Effector memory CD4-positive, alpha-beta T cell (primary cell): ENCODE data around the gene AGMO.

Experiments
- DNase-seq, 3 donors: peaks; one replicate each; pipeline ENCODE4 v3.0.0-alpha.2; 2020
- H3K27ac ChIP-seq: 2 replicates; pipeline ENCODE4 v1.7.0; 2013; ENCODE audit warnings: mild to moderate bottlenecking, low read length, moderate library complexity; ENCODE audit not compliant: insufficient read depth, poor library complexity, severe bottlenecking
- H3K27me3 ChIP-seq: replicated peaks from 2 replicates; pipeline ENCODE4 v1.7.0; 2013; ENCODE audit warnings: mild to moderate bottlenecking, low read length; ENCODE audit not compliant: insufficient read depth, control insufficient read depth, poor library complexity, severe bottlenecking
- H3K36me3 ChIP-seq: 2 replicates; pipeline ENCODE4 v1.7.0; 2013; ENCODE audit warnings: mild to moderate bottlenecking, low read length, moderate library complexity; ENCODE audit not compliant: control insufficient read depth, insufficient read depth
- H3K4me1 ChIP-seq: 2 replicates; pipeline ENCODE4 v1.7.0; 2013; ENCODE audit warnings: low read length, mild to moderate bottlenecking; ENCODE audit not compliant: control insufficient read depth, insufficient read depth, poor library complexity, severe bottlenecking
- H3K4me3 ChIP-seq: 2 replicates; pipeline ENCODE4 v1.7.0; 2013; ENCODE audit warnings: low read length, low read depth, mild to moderate bottlenecking; ENCODE audit not compliant: insufficient read depth, poor library complexity, severe bottlenecking
- H3K9me3 ChIP-seq: 2 replicates; pipeline ENCODE4 v1.7.0; 2013; ENCODE audit warnings: mild to moderate bottlenecking, low read length, moderate library complexity; ENCODE audit not compliant: control insufficient read depth

The AGMO gene

DNA sequence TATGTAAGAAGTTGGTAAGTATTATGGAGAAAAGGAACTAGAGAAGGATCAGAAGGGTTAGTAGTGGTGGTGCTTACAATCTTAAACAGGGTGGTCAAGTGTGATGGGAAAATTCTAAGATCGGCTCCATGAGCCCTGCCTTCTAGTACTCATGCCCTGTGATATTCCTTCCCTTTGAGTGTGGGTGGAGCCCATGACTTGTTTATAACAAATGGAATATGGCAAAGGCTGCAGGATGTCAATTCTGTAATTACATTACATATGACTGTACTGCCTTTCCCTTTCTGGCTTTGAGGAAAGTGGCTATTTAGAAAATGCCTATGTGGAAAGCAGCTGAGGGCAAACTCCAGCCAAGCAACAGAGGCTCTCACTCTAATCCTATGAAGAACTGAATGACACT is 309.6 kb downstream of the AGMO start:
- Histone ChIP-seq H3K36me3 (no peaks in the 10 kb centered on the region), H3K27me3 (no peaks in the 10 kb centered on the region), H3K9me3 (no peaks in the 10 kb centered on the region), H3K4me1 (no peaks in the 10 kb centered on the region), H3K27ac (no peak overlapping the region), H3K4me3 (no peak overlapping the region)
- no peak for DNase-seq

DNA sequence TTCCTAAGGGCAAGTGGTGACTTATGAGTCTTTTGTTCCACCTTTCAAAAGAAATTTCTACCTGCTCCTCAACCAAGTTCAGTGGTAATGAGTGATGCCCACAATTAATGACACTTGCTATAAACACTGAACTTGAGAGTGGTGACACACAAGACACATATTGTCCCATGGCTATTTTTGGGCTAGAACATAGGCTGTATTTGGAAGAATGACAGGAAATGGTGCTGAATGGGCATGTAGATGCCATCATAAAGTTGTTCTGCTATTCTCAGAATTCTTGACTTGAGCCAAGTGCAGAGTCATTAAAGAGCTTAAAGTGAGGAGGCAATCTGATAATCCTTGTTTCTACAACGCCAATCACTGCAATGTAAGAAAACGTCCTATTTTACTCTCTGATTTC is 313.3 kb downstream of the AGMO start:
- no peak for DNase-seq
- H3K27ac ChIP-seq, result no peak overlapping the region

DNA sequence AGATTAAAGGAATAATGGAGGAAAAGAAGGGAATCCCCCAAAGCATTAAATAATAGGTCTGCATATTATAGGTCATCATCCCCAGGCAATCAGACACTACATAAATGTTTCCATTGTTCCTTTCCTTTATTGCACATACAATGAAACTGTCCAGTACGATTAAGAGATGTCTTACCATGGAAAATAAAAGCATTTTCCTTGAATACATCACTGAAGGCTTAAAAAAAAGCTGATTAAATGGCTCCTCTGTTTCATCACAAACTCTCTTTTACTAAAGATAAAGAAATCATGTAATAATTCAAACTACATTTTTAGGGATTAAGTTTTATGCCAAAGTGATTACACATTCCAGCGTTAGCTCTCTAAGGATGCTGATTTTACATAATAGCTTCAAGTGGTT is 316.0 kb downstream of the AGMO start:
- Histone ChIP-seq H3K27ac (no peak overlapping the region), H3K4me3 (no peak overlapping the region), H3K4me1 (no peaks in the 10 kb centered on the region), H3K27me3 (no peaks in the 10 kb centered on the region), H3K9me3 (no peaks in the 10 kb centered on the region), H3K36me3 (no peaks in the 10 kb centered on the region)
- no peak for DNase-seq

More for the DNA sequence above, 313.3 kb downstream of the AGMO start:
- Histone ChIP-seq H3K27me3 (no peaks in the 10 kb centered on the region), H3K9me3 (no peaks in the 10 kb centered on the region), H3K4me1 (no peaks in the 10 kb centered on the region), H3K36me3 (no peaks in the 10 kb centered on the region), H3K4me3 (no peak overlapping the region)

DNA sequence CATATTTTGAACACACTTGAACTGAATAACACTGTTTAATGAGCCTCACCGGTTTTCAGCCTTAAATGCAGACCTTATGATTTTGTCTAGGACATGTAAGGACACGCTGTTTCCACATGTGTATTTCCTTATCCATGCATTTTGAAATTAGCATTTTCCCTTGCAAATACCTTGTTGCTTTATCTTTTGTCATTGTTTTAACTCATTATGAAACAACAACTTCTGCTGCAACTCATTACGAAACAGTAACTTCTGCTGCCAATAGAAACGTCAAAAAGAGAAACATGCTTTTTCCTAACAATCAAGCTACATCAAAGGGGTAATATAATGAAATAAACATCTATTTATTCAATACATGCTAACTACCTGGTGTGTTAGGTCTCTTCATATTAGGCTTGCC is 322.0 kb downstream of the AGMO start:
- no peaks in the 10 kb centered on the region for H3K36me3 ChIP-seq
- no peaks in the 10 kb centered on the region for H3K9me3 ChIP-seq
- H3K4me3 ChIP-seq, result no peak overlapping the region
- no peak overlapping the region for H3K27ac ChIP-seq
- H3K27me3 ChIP-seq, result no peaks in the 10 kb centered on the region
- DNase-seq, result no peak
- no peaks in the 10 kb centered on the region for H3K4me1 ChIP-seq

DNA sequence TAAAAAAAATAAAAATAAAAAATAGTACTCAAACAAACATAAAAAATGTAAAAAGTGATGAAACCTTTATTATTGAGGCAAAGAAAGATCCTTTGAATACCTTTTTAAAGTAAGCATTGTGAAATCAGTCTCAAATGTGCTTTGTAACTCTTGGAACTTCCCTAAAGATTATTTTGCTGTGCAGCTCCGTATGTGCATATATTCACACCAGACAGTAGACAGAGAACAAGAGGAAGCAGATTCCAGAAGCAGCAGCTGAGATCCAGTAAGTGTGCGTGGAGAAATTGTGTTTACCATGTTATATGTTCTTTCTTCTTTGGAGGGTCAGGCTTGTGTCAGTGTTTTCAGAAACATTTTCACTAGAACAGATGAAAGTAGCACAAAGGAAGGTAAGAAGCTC is 324.9 kb downstream of the AGMO start:
- Histone ChIP-seq H3K36me3 (no peaks in the 10 kb centered on the region), H3K27ac (no peak overlapping the region), H3K27me3 (no peaks in the 10 kb centered on the region), H3K9me3 (no peaks in the 10 kb centered on the region), H3K4me3 (no peak overlapping the region), H3K4me1 (no peaks in the 10 kb centered on the region)
- no peak for DNase-seq

DNA sequence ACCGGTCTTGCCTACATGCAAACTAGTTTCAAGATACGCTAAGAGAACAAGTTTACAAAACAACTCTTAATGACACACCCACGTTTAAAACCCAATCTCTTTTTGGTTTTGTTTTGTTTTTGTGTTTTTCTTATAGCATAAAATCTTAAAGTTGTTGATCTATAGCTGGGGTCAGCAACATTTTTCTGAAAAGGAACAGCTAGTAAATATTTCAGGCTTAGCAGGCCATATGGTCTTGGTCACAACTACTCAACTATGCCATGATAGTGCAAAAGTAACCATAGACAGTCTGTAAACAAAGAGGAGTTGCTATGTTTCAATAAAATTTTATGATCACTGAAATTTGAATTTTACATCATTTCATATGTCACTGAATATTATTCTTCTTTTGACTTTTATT is 327.4 kb downstream of the AGMO start:
- Histone ChIP-seq H3K27ac (no peak overlapping the region), H3K4me3 (no peak overlapping the region), H3K4me1 (no peaks in the 10 kb centered on the region), H3K27me3 (no peaks in the 10 kb centered on the region), H3K9me3 (no peaks in the 10 kb centered on the region), H3K36me3 (no peaks in the 10 kb centered on the region)
- DNase-seq, result no peak

DNA sequence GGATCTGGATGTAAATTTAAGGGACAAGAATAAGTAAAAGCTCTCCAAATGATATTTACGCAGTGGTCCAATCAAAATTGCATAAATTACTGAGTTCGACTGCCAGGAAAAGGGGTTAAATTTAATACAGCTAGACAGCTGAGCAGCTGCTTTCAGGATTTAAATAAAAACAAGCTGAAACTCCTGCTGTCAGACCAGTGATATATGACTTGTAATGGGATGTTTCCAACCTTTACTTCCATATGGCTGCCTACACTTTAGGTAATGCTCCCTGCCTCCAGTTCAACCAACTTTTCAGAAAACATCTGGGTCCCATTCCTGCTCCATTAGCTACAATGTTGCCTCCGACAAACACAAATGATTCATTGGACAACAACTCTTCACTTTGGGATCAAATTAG is 333.0 kb downstream of the AGMO start:
- Histone ChIP-seq H3K27me3 (no peaks in the 10 kb centered on the region), H3K4me1 (no peaks in the 10 kb centered on the region), H3K9me3 (no peaks in the 10 kb centered on the region), H3K36me3 (no peaks in the 10 kb centered on the region), H3K27ac (no peak overlapping the region), H3K4me3 (no peak overlapping the region)
- DNase-seq, result no peak

DNA sequence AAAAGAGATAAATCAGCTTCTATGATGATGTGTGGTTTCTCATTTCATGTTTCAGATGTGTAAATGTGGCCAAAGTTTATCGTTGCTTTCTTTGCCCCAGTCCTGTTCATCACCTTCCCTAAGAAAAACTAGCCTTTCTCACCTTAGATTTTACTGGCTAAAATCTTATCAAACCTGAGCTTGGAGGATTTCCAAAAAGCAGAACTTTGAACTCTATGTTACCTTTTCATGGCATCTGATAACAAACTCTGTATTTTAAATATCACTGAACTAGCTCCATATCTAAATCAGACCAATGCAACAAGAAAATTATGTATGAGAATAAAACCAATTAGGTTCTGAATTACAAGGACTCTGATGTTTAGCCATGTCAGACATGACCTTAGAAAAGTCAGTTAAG is 335.8 kb downstream of the AGMO start:
- Histone ChIP-seq H3K9me3 (no peaks in the 10 kb centered on the region), H3K4me3 (no peak overlapping the region), H3K4me1 (no peaks in the 10 kb centered on the region), H3K36me3 (no peaks in the 10 kb centered on the region), H3K27ac (no peak overlapping the region), H3K27me3 (no peaks in the 10 kb centered on the region)
- no peak for DNase-seq

DNA sequence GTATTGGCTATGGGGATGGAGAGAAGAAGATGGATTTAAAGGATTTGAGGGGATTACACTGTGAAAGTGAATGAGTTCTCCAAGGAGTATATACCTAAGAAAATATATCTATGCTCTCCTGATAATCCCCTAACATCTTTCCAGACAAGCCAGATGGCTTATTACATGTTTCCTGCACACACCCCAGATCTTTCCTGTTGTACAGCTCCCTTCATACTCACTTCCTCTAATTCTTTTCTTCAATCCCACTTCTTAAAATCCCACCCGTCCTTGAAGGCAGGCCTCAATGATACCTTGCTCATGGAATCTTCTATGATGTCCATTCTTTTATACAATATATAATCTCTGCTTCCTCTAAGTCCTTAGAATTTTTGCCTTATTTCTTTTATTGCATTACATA is 342.1 kb downstream of the AGMO start:
- DNase-seq, result no peak
- Histone ChIP-seq H3K27ac (no peak overlapping the region), H3K27me3 (no peaks in the 10 kb centered on the region), H3K36me3 (no peaks in the 10 kb centered on the region), H3K4me3 (no peak overlapping the region), H3K4me1 (no peaks in the 10 kb centered on the region), H3K9me3 (no peaks in the 10 kb centered on the region)

DNA sequence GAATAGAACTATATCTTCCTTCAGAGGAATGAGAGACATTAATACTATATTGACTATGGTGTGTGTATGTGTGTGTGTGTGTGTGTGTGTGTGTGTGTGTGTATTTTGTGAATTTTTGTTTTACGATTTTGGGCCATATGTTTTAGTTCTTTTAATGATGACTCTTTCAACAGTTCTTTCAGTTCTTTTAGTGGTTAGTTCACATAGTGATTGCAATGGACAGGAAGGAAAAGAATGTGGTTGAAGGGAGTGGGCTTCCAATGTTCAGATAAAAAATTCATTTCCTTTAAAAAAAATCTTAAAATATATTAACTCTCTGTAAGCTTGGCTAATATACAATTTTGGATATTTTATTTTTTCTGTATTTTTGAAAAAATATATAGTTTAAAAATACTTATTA is 343.6 kb downstream of the AGMO start:
- H3K4me3 ChIP-seq, result no peak overlapping the region
- H3K27ac ChIP-seq, result no peak overlapping the region
- no peaks in the 10 kb centered on the region for H3K27me3 ChIP-seq
- no peaks in the 10 kb centered on the region for H3K9me3 ChIP-seq
- no peaks in the 10 kb centered on the region for H3K4me1 ChIP-seq
- no peaks in the 10 kb centered on the region for H3K36me3 ChIP-seq
- DNase-seq, result no peak

DNA sequence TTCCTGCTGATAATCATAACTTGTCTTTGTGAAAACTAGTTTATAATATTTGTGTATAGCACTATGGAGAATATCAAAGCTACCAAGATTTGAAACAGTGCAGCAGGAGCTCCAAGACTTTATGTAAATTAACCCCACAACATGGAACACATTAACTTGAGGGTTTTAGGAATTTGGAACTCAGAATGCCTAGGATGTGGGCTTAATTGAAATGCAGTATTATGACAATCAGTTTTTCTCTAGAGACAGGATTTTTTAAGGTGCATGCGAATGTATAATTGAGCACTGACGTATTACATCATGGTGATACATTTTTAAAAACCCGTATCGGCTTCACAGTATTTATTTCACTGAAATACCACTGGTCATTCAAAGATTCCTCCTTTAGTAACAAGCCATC is 346.2 kb downstream of the AGMO start:
- Histone ChIP-seq H3K27ac (no peak overlapping the region), H3K36me3 (no peaks in the 10 kb centered on the region), H3K4me3 (no peak overlapping the region), H3K4me1 (no peaks in the 10 kb centered on the region), H3K9me3 (no peaks in the 10 kb centered on the region), H3K27me3 (no peaks in the 10 kb centered on the region)
- DNase-seq, result no peak
